Neural progenitor cell (in vitro differentiated cells): Measurements from ENCODE around the gene MARCHF6. TPM values are rescaled to one million over a fixed set of nuclear protein-coding genes. Genes with fewer than 3 reads are reported as not detected.

Source experiments
- DNase-seq: peaks from one replicate; pipeline ENCODE4 v3.0.0-alpha.2; 2016; ENCODE audit warnings: low spot score
- H2AFZ ChIP-seq: fragments of 200-600 bp; sonication (generic); replicated peaks from 2 replicates; pipeline ENCODE4 v1.6.1; 2016; ENCODE audit warnings: antibody characterized with exemption
- H3F3A ChIP-seq: fragments of 200-600 bp; sonication (generic); 2 replicates; pipeline ENCODE4 v1.6.1; 2016; ENCODE audit warnings: antibody characterized with exemption, low read depth
- H3K27ac ChIP-seq: fragments of 200-600 bp; sonication (generic); 2 replicates; pipeline ENCODE4 v1.5.1; 2016; ENCODE audit warnings: mild to moderate bottlenecking
- H3K27me3 ChIP-seq: fragments of 200-600 bp; sonication (generic); 2 replicates; pipeline ENCODE4 v1.6.1; 2016; ENCODE audit warnings: mild to moderate bottlenecking, moderate library complexity
- H3K36me3 ChIP-seq: fragments of 200-600 bp; sonication (generic); 2 replicates; pipeline ENCODE4 v1.5.1; 2016
- H3K4me1 ChIP-seq: fragments of 200-600 bp; sonication (generic); 2 replicates; pipeline ENCODE4 v1.6.1; 2016; ENCODE audit warnings: mixed run types
- H3K4me2 ChIP-seq: fragments of 200-600 bp; sonication (generic); 2 replicates; pipeline ENCODE4 v1.6.1; 2016
- H3K4me3 ChIP-seq: fragments of 200-600 bp; sonication (generic); 2 replicates; pipeline ENCODE4 v1.5.1; 2016
- H3K79me2 ChIP-seq: fragments of 200-600 bp; sonication (generic); 2 replicates; pipeline ENCODE4 v1.6.1; 2016; ENCODE audit warnings: low read depth
- H3K9ac ChIP-seq: fragments of 200-600 bp; sonication (generic); 2 replicates; pipeline ENCODE4 v1.6.1; 2016
- H3K9me3 ChIP-seq: fragments of 200-600 bp; sonication (generic); 2 replicates; pipeline ENCODE4 v1.5.1; 2016; ENCODE audit warnings: low read depth
- H4K20me1 ChIP-seq: fragments of 200-600 bp; sonication (generic); 2 replicates; pipeline ENCODE4 v1.6.1; 2016; ENCODE audit warnings: low read depth
- H3K27ac Mint-ChIP-seq: 3 replicates; pipeline ENCODE4 v1.8.0; 2021; ENCODE audit warnings: mixed read lengths
- H3K27me3 Mint-ChIP-seq: 2 replicates; pipeline ENCODE4 v1.8.0; 2022; ENCODE audit warnings: low read depth, mild to moderate bottlenecking, inconsistent platforms, moderate library complexity, mixed read lengths; ENCODE audit not compliant: insufficient read depth
- H3K36me3 Mint-ChIP-seq: 3 replicates; pipeline ENCODE4 v1.8.0; 2021; ENCODE audit warnings: mixed read lengths
- H3K4me1 Mint-ChIP-seq: 3 replicates; pipeline ENCODE4 v1.8.0; 2021; ENCODE audit warnings: mixed read lengths
- H3K4me3 Mint-ChIP-seq: 3 replicates; pipeline ENCODE4 v1.8.0; 2021; ENCODE audit warnings: mild to moderate bottlenecking, moderate library complexity, mixed read lengths
- H3K9me3 Mint-ChIP-seq: 3 replicates; pipeline ENCODE4 v1.8.0; 2020; ENCODE audit warnings: mixed read lengths
- EZH2 ChIP-seq: fragments of 200-600 bp; sonication (generic); IDR thresholded peaks from 2 replicates; pipeline ENCODE4 v1.6.1; 2017; ENCODE audit warnings: antibody characterized with exemption, mild to moderate bottlenecking, moderate library complexity
- EZH2phosphoT487 ChIP-seq: fragments of 200-600 bp; sonication (generic); IDR thresholded peaks from 2 replicates; pipeline ENCODE4 v1.6.1; 2017; ENCODE audit warnings: antibody characterized with exemption
- total RNA-seq: library from RNA; depleted of rRNA; stranded (reverse); fragments of >200 nt; gene quantifications from 2 replicates; pipeline ENCODE4 v1.2.3, GENCODE V29; 2015; ENCODE audit warnings: low replicate concordance
- TF ChIP-seq, protein P1 (sequence below): fragments of 200-600 bp; sonication (generic); IDR thresholded peaks from 2 replicates; pipeline ENCODE4 v1.5.1; 2017; ENCODE audit warnings: antibody characterized with exemption, mild to moderate bottlenecking

Gene MARCHF6
- total RNA-seq, 1 donor from 2014 or later, result 151 TPM

GRCh38 chr5:10364186-10364689 lies 10.7 kb downstream of the MARCHF6 start:
- Histone ChIP-seq H3K79me2 (peaks cover 100% of the 10 kb centered on the region), H2AFZ (no peak overlapping the region), H3K4me2 (no peak overlapping the region), H3K4me1 (no peaks in the 10 kb centered on the region), H3K27ac (no peak overlapping the region), H3K27me3 (no peaks in the 10 kb centered on the region), H3K9ac (no peak overlapping the region), H3F3A (no peaks in the 10 kb centered on the region), H3K9me3 (no peaks in the 10 kb centered on the region), H3K4me3 (no peak overlapping the region), H4K20me1 (peaks cover 93% of the 10 kb centered on the region), H3K36me3 (no peaks in the 10 kb centered on the region)
- Mint-ChIP-seq H3K4me1 (no peaks in the 10 kb centered on the region), H3K36me3 (peaks cover 63% of the 10 kb centered on the region), H3K27ac (no peak overlapping the region), H3K9me3 (peaks cover 49% of the 10 kb centered on the region), H3K4me3 (no peak overlapping the region), H3K27me3 (peaks cover 2% of the 10 kb centered on the region)
- no peak for DNase-seq
- no peak for TF ChIP-seq EZH2phosphoT487
- TF ChIP-seq, protein P1, sequence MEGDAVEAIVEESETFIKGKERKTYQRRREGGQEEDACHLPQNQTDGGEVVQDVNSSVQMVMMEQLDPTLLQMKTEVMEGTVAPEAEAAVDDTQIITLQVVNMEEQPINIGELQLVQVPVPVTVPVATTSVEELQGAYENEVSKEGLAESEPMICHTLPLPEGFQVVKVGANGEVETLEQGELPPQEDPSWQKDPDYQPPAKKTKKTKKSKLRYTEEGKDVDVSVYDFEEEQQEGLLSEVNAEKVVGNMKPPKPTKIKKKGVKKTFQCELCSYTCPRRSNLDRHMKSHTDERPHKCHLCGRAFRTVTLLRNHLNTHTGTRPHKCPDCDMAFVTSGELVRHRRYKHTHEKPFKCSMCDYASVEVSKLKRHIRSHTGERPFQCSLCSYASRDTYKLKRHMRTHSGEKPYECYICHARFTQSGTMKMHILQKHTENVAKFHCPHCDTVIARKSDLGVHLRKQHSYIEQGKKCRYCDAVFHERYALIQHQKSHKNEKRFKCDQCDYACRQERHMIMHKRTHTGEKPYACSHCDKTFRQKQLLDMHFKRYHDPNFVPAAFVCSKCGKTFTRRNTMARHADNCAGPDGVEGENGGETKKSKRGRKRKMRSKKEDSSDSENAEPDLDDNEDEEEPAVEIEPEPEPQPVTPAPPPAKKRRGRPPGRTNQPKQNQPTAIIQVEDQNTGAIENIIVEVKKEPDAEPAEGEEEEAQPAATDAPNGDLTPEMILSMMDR, result peak; percentile 29

DNA sequence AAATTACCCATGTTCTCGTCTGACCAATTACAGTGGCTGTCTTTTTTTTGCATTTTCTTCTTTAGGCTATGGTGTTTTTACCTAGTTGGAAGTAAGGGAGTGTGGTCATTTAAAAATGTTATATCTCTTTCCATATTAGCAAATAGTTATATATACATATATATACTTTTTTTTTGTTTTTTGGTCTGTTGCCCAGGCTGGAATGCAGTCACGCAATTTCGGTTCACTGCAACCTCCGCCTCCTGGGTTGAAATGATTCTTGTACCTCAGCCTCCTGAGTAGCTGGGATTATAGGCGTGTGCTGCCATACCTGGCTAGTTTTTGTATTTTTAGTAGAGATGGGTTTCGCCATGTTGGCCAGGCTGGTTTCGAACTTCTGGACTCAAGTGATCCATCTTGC lies 12.3 kb downstream of the MARCHF6 start:
- Histone ChIP-seq H3K4me2 (no peak overlapping the region), H4K20me1 (peaks cover 93% of the 10 kb centered on the region)
- no peak overlapping the region for H3K4me3 Mint-ChIP-seq

GRCh38 chr5:10366310-10367272 lies 13.1 kb downstream of the MARCHF6 start:
- DNase-seq, result no peak
- H3K4me1 Mint-ChIP-seq, result no peaks in the 10 kb centered on the region

More for the DNA sequence above, 12.3 kb downstream of the MARCHF6 start:
- Histone ChIP-seq H3K27me3 (no peaks in the 10 kb centered on the region), H3K4me3 (no peak overlapping the region), H3K27ac (no peak overlapping the region), H2AFZ (no peak overlapping the region), H3F3A (peaks cover 4% of the 10 kb centered on the region), H3K9me3 (no peaks in the 10 kb centered on the region), H3K36me3 (no peaks in the 10 kb centered on the region), H3K9ac (no peak overlapping the region), H3K79me2 (peaks cover 100% of the 10 kb centered on the region), H3K4me1 (no peaks in the 10 kb centered on the region)
- H3K27ac Mint-ChIP-seq, result no peak overlapping the region
- peaks cover 2% of the 10 kb centered on the region for H3K27me3 Mint-ChIP-seq
- H3K9me3 Mint-ChIP-seq, result peaks cover 47% of the 10 kb centered on the region
- TF ChIP-seq, protein P1, result no peak
- TF ChIP-seq EZH2phosphoT487, result no peak
- no peak for DNase-seq
- peaks cover 63% of the 10 kb centered on the region for H3K36me3 Mint-ChIP-seq
- no peaks in the 10 kb centered on the region for H3K4me1 Mint-ChIP-seq

More at GRCh38 chr5:10366310-10367272, 13.1 kb downstream of the MARCHF6 start:
- no peaks in the 10 kb centered on the region for H3K27me3 ChIP-seq
- no peaks in the 10 kb centered on the region for H3K9me3 ChIP-seq
- H3K36me3 ChIP-seq, result no peaks in the 10 kb centered on the region
- Mint-ChIP-seq H3K36me3 (peaks cover 61% of the 10 kb centered on the region), H3K27me3 (no peaks in the 10 kb centered on the region), H3K27ac (no peak overlapping the region), H3K9me3 (peaks cover 48% of the 10 kb centered on the region), H3K4me3 (no peak overlapping the region)
- H4K20me1 ChIP-seq, result peaks cover 93% of the 10 kb centered on the region
- H3K79me2 ChIP-seq, result peaks cover 100% of the 10 kb centered on the region
- no peak overlapping the region for H3K4me2 ChIP-seq
- H2AFZ ChIP-seq, result no peak overlapping the region
- H3F3A ChIP-seq, result peaks cover 12% of the 10 kb centered on the region
- H3K27ac ChIP-seq, result no peak overlapping the region
- H3K4me1 ChIP-seq, result peaks cover 3% of the 10 kb centered on the region
- no peak overlapping the region for H3K9ac ChIP-seq
- TF ChIP-seq, protein P1, result no peak
- TF ChIP-seq EZH2phosphoT487 (no peak), EZH2 (no peak)
- no peak overlapping the region for H3K4me3 ChIP-seq
